CMK (cell line): ENCODE results near the gene MCOLN2.
"Not testable (repeated sequence)": the region's sequence is repeated elsewhere in the genome, so short reads cannot be mapped to it uniquely, and the experiment has no call there.

Experiments
- DNase-seq: peaks from one replicate; pipeline ENCODE4 v3.0.0-alpha.2; 2010; ENCODE audit warnings: low read depth

Gene MCOLN2

GRCh38 chr1:84996846-84997666, at the start of gene MCOLN2:
Gene MCOLN2 (minus strand): TSS chr1:84997113. CDS start chr1:84996872, 241 bp downstream.
- DNase-seq, result no peak

- no peak for DNase-seq
Observed at GRCh38 chr1:85042413-85042812, 45.5 kb upstream of the MCOLN2 start.

GRCh38 chr1:85041793-85042192, 44.9 kb upstream of the MCOLN2 start:
- no peak for DNase-seq

GRCh38 chr1:85033221-85033620, 36.3 kb upstream of the MCOLN2 start:
- no peak for DNase-seq

- no peak for DNase-seq
Observed at GRCh38 chr1:85030536-85030935, 33.6 kb upstream of the MCOLN2 start.

GRCh38 chr1:85028151-85028550, 31.2 kb upstream of the MCOLN2 start:
- DNase-seq, result no peak

- DNase-seq, result no peak
Observed at GRCh38 chr1:85027242-85027983, 30.5 kb upstream of the MCOLN2 start.

- no peak for DNase-seq
Observed at GRCh38 chr1:85025940-85026339, 29.0 kb upstream of the MCOLN2 start.

GRCh38 chr1:85024736-85025135, 27.8 kb upstream of the MCOLN2 start:
- no peak for DNase-seq

- DNase-seq, result no peak
Observed at GRCh38 chr1:85022700-85023099, 25.8 kb upstream of the MCOLN2 start.

GRCh38 chr1:85019994-85020393, 23.1 kb upstream of the MCOLN2 start:
- no peak for DNase-seq

- DNase-seq, result no peak
Observed at GRCh38 chr1:85015826-85016225, 18.9 kb upstream of the MCOLN2 start.

- DNase-seq, result not testable (repeated sequence)
Observed at GRCh38 chr1:85005641-85006040, 8.7 kb upstream of the MCOLN2 start.

- no peak for DNase-seq
Observed at GRCh38 chr1:85001742-85002141, 4.8 kb upstream of the MCOLN2 start.

- DNase-seq, result no peak
Observed at GRCh38 chr1:84998642-84999280, 1.8 kb upstream of the MCOLN2 start.

GRCh38 chr1:84997667-84998600, 1.0 kb upstream of the MCOLN2 start:
- DNase-seq, result no peak

GRCh38 chr1:84995484-84996334, 1.2 kb downstream of the MCOLN2 start:
- no peak for DNase-seq

- DNase-seq, result no peak
Observed at GRCh38 chr1:84991097-84991920, 5.6 kb downstream of the MCOLN2 start.

- no peak for DNase-seq
Observed at GRCh38 chr1:84988588-84988987, 8.3 kb downstream of the MCOLN2 start.

GRCh38 chr1:84986561-84986960, 10.4 kb downstream of the MCOLN2 start:
- not testable (repeated sequence) for DNase-seq
